CD4-positive, alpha-beta T cell treated with Interleukin-12 subunit alpha and Interleukin-12 subunit beta, for 1 hour (primary cell): ENCODE data around the gene C11orf16.
A peak's percentile ranks its signal among the peaks of the same experiment; 100 is the strongest.
"Not testable (repeated sequence)": the region's sequence is repeated elsewhere in the genome, so short reads cannot be mapped to it uniquely, and the experiment has no call there.

ENCODE experiments used
- DNase-seq: peaks from one replicate; pipeline ENCODE4 v3.0.0-alpha.2; 2020

Gene C11orf16

DNA sequence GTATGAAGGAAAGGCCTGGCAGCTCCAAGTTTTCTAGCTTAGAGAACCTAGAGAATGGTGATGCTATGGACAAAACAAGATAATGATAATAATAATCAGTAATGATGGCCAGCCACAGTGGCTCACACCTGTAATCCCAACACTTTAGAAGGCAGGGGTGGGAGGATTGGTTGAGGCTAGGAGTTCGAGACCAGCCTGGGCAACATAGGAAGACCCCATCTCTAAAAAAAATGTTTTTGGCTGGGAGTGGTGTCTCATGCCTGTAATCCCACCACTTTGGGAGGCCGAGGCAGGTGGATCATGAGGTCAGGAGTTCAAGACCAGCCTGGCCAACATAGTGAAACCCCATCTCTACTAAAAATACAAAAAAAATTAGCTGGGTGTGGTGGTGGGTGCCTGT lies 3.0 kb upstream of the C11orf16 start:
- DNase-seq: not testable (repeated sequence)

DNA sequence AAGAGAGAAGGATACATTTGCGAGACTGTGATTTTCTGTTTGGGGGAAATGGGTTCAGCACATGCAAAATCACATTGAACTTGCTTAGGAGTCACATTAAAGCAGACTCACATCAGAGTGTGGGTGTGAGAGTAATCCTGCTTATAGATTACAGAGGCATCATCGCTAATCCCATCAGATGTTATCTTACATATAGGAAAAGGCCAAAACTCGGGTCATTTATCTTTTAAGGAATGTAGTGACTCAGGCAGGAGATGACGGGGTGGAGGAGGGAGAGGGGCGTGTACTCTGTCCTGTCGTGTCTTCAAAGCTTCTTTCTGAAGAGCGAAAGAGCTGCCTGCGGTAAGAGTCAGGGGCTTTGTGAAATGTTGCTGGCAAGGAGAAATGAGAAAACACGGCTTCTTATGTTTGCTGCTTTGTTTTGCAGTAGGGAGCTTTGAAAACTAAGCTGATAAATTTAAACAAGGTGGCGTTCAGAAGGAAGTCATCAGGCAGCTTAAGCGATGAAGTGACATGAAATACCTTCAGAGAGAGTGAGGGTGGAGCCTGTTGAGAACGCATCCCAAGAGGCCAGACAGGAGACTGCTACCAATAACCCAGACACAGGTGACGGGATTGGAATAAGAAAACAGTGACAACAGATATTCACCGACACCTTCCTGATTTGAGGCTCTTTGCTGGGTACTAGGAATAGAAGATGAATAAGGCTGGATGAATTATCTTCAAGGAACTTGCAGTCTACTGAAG lies 2.2 kb upstream of the C11orf16 start:
- DNase-seq: no peak

DNA sequence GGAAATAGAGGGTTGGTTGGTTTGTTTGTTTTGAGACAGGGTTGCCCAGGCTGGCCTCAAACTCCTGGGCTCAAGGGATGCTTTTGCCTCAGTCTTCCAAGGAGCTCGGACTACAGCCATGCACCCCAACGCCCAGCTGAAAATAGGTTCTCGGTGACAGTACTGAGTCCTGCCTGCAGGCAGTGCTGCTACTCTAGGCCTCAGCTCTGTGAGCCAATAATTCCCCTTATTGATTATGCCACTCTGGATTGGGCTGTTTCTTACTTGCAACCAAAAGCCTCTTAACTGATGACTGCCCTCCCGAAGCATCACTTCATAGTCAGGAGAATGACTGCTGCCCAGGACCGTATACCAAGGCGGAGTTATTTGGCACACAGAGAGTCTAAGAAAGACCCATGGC lies 1.2 kb upstream of the C11orf16 start:
- no peak for DNase-seq

- no peak for DNase-seq
Measured at GRCh38 chr11:8930456-8931175, 2.1 kb downstream of the C11orf16 start.

DNA sequence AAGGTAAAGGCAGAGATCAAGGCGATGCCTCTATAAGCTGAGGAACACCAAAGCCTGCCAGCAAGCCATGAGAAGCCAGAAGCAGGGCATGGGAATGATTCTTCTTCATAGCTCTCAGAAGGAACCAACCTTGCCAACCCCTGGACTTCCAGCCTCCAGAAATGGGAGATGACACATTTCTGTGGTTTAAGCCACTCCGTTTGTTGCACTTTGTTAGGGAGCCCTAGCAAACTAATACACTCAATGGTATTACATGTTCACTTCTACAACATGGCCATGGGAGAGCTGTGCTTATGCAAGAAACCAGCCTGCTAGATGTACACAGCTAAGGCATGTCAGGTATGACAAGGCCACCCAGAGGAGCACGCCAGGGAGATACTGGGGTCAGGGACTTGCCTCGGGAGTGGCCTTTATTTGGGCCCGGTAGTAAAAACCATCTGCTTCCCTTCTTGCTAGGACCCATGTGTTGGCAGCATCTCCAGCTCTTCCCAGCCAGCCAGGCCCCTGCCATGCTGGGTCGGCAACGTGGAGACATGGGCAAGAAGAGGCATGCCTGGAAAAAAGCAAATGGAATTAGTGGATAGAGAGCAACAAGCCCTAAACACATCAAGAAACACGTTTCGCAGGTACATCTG lies 3.6 kb downstream of the C11orf16 start:
- DNase-seq: no peak

DNA sequence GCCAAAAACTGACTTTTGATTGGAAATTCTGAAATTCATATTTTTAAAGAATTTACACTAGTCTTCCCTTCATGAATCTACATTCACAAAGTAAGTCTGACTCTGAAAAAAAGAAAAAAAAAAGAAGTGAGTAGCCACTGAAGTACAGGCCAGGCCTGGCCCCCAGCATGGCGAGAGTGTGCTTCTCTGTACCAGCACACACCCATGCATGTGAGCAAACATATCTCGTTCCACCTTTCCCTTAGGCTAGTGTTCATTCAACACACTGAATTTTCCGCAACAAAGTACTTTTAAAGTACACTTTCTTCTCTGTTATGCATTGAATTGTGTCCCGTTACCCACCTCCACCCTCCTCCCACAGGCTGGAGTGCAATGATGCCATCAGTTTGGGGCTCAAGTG lies 4.5 kb downstream of the C11orf16 start:
- DNase-seq: no peak

DNA sequence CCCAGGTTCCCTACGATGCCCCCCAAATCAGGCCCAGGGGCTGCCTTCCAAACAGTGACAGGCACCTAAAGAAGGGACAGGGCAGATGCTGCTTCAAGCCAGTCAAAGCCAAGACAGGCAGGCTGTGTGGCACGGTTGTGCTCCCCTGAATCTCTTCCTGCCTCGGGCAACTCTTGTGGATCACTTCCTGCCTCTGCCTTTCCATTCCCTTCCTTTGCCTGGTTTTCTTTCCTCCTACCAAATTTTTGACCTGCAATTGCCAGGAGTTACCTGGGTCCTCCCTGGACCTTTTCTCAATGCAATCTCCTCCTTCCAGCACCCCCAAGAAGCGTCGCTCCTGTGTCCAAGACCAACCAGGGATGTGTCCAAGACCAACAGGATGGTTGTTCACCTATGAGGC lies 5.5 kb downstream of the C11orf16 start:
- no peak for DNase-seq

GRCh38 chr11:8926236-8926635 lies 6.5 kb downstream of the C11orf16 start:
- DNase-seq: no peak

DNA sequence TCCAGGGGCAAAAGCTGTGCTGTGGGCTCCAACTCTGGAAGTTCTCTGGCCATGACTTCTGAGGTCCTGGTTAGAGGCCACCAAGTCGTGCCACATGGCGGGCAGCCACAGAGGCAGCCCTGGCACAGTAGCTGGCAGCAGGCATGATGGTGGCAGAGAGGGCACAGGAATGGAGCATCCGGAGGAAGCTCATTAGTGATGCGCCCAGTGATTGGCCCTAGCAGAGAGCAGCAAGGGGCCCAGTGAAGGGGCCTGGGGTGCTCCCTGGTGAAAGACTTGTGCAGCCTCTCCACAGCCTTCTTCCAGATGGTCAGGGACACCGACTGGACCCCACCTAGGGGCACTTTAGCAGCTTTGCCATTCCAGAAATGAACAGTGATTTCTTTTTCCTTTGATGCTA lies 7.0 kb downstream of the C11orf16 start:
- DNase-seq: no peak

DNA sequence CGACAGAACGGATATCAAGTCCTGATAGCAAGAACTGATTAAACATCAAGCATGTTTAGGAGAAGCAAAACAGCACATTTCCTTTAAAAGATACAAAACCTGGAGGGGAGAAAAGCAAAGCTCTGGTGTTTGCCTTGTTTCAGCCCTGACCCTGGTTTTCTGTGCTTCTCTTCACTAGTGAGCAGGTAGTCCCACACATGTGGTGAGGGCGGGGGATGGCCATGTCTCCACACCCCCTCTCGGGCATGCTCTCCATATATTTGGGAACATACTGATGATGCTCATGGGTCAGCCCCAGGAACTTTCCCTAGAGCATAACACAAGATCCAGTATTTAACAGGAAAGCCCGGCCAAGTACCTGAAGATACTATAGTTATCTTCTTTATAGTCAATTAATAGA lies 10.1 kb downstream of the C11orf16 start:
- no peak for DNase-seq

- no peak for DNase-seq
Measured at GRCh38 chr11:8917157-8917825, 15.5 kb downstream of the C11orf16 start.

GRCh38 chr11:8914661-8915018 lies 18.1 kb downstream of the C11orf16 start:
- no peak for DNase-seq

DNA sequence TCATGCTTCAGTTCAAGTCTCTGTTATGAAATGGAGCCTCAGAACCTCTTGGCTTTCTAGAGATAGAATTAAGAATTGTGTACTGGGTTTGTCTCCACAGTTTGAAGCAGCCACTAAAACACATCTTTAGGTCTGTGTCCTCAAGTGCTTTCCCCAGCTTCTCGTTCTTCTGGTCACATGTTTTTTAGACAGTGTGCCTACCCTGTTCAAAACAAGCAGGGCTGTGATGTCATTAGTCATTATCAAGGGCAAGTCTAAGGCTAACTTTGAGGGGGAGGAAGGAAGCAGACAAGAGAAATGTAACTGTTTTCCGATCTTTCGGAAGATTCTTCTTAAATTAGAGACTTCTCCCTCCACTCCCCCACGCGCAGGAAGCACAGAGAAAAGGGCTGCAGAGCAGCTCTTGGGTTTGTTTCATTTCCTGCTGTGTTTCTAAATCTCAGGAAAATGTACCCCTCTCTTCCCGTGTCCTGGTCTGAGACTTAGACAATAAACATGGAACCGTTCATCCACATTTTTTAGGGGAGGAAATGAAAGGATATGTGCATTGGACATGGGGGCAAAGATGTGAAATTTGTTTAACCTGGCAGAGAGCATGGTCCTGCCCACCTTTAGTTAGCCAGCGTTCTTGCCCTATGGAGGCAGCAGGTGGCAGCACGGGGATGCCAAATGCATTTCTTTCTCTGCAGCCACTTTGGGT lies 18.6 kb downstream of the C11orf16 start:
- DNase-seq: peak; percentile 55

- DNase-seq: peak; percentile 85
Measured at GRCh38 chr11:8911029-8911823, 21.5 kb downstream of the C11orf16 start, which contains the start of gene AKIP1. AKIP1 (plus strand) TSS chr11:8911189; CDS start chr11:8911450, 261 bp downstream.

- no peak for DNase-seq
Measured at GRCh38 chr11:8910649-8911026, 22.1 kb downstream of the C11orf16 start.

DNA sequence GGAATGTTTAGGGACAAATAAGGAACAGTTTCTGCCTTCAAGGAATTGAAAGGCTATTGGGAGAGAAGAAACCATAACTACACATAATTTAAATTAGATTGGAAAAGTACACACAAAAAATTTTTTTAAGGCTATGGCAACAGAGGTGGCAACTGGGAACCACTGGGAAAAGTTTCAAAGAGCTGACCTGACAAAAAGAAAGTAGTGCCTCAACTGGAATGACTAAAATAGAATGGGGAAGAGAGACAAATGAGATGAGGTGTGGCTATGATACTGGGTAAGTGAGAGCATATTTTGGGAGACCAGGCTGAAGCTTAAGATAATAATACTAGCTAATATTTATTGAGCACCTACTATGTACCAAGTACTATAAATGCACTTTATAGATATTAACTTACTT lies 24.6 kb downstream of the C11orf16 start:
- DNase-seq: no peak

GRCh38 chr11:8907116-8907515 lies 25.6 kb downstream of the C11orf16 start:
- no peak for DNase-seq

- DNase-seq: no peak
Measured at GRCh38 chr11:8905528-8906165, 27.1 kb downstream of the C11orf16 start.

GRCh38 chr11:8899119-8899753 lies 33.5 kb downstream of the C11orf16 start:
- DNase-seq: no peak

- not testable (repeated sequence) for DNase-seq
Measured at GRCh38 chr11:8891185-8891584, 41.6 kb downstream of the C11orf16 start.

- no peak for DNase-seq
Measured at GRCh38 chr11:8886322-8886721, 46.4 kb downstream of the C11orf16 start.
